Measurements from ENCODE around the gene SYNGR4.
A peak's percentile ranks its signal among the peaks of the same experiment; 100 is the strongest.
"Not testable (repeated sequence)": the region's sequence is repeated elsewhere in the genome, so short reads cannot be mapped to it uniquely, and the experiment has no call there.

Gene SYNGR4, protein sequence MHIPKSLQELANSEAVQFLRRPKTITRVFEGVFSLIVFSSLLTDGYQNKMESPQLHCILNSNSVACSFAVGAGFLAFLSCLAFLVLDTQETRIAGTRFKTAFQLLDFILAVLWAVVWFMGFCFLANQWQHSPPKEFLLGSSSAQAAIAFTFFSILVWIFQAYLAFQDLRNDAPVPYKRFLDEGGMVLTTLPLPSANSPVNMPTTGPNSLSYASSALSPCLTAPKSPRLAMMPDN

DNA sequence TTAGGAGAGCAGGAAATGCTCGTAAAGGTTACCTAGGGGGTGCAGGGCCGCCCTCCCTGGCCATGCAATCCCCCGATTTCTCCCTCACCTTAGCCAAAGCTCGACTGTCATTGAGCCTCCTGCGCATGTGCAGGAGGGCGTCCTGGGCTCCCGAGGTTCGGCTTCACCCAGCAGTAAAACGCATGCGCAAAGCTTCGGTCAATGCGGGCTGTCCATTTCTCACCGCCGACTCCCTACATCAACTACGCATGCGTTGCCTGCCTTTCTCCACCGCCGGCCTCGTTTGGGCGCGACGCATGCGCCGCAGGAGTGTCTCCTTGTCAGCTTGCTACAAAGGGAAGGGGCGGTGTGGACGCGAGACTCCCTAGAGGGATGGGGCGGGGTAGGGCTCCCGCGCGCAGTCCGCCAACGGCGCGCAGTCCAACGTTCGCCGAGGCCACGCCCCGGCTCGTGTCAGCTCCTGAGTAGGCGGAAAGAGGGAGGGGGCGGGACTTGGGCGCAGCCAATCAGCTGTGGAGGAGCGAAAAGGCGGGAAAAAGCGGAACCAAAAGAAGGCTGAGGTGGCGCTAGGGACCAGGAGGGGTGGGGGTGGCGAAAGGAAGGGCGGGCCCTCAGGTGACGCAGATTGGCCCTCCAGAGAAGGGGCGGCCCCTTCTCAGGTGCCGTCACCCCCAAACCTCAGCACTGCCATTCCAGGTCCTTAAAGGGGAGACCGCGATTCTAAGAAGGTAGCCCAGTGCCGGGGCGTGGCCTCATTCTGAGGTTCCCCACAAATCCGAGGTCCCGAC, at the start of gene SYNGR4, which contains the start of gene TMEM143:
SYNGR4 (plus strand) TSS at position 558 of the 788 bp plus-strand sequence. CDS start 1,476 bp downstream, outside the sequence.
TMEM143 (minus strand) TSS at position 131 of the 788 bp plus-strand sequence; CDS start at position 111, 20 bp downstream.
- peak; percentile 100 for DNase-seq

DNA sequence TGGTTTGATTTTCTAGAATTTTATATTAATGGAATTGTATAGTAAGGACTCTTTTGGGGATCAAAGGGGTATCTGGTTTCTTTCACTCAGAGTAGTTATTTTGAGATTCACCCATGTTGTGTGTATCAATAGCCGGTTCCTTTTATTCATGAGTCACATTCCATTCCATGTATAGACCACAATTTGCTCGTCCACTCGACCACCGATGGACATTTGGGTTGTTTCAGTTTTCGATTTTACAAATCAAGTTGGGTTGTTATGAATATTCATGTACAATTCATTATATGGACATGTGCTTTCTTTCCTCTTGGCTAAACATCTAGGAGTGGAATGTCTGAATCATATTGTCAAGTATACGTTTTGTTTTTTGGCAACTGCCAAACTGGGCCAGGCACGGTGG, 48.5 kb upstream of the SYNGR4 start:
- no peak for DNase-seq

DNA sequence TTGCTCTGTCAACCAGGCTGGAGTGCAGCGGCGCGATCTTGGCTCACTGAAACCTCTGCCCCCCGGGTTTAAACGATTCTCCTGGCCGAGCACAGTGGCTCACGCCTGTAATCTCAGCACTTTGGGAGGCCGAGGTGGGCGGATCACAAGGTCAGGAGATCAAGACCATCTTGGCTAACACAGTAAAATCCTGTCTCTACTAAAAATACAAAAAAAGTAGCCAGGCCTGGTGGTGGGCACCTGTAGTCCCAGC, 46.5 kb upstream of the SYNGR4 start:
- DNase-seq, result not testable (repeated sequence)

DNA sequence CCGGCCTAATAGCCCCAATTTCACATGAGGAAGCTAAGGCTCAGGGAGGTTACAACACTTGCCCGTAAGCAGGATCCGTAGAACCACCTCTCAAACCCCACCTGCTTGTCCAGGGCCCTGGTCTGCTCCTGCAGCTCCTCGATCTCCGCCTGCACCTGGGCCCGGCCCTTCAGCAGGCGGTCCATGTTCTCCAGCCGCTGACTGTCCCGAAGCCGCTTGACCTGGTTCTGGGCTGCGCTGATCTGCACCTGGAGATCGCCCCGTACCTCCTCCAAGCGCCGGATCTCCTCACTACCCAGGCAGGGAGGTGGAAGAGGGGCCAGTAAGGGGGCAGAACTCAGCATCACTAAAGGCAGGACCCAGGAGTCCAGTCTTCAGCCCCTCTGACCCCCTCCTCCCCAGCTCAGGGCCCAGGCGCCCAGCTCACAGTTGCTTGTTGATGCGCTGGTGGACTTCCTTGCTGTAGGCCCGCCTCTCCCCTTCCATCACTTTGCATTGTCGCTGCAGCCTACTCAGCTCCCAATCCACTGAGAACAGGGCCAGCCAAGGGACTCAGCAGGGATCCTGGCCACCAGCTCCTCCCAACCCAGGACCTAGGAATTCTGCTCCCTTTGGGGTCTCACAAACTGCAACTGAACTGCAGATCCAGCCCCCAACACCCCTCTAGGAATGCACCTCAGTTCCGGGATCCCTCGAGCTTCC, 45.7 kb upstream of the SYNGR4 start:
- DNase-seq, result no peak

DNA sequence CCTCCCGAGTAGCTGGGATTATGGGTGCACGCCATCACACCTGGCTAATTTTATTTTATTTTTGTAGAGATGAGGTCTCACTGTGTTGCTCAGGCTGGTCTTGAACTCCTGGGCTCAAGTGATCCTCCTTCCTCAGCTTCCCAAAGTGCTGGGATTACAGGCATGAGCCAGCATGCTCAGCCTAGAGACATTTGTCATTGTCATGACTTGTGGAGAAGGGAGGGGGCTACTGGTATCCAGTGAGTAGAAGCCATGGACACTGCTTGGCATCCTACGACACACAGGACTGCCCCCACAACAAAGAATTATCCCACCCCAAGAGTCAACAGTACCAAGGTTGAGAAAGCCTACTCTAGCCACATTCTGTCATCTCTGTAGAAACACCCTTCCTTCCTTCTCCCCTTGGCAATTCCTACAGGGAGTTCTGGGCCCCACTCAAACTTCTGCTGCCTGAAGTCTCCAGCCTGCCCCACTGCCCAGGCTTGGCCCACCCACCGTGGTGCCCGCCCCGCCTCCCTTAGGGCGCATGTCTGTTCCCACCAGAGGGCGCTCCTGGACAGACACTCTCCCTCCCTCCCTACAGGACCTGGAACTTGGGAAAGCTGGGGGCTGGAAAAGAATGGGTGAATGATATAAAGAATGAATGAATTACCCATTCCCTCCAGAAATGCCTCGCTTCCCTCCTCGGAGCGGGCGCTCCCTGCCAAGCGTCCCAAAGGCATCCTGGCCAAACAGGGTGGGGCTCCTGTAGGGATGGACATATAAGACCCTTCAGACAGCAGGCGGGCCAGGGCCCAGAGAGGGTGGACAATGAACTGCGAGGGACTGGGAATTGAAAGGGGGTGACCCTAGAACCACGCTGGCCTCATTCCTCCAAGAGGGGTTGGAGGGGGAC, 44.3 kb upstream of the SYNGR4 start:
- DNase-seq, result peak; percentile 58 to 59

DNA sequence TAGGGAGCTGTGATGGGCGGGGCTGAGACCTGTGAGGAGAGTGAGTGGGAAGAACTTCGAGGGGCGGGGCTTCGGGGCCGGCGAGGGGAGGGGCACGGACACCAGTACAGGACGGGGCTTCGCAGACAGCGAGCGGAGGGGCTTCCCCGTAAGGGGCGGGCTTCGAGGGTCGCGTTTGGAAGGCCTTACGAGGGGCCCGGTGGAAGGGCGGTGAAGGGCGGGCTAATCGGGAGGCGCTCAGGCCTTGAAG, 42.9 kb upstream of the SYNGR4 start:
- DNase-seq, result peak; percentile 90 to 98

DNA sequence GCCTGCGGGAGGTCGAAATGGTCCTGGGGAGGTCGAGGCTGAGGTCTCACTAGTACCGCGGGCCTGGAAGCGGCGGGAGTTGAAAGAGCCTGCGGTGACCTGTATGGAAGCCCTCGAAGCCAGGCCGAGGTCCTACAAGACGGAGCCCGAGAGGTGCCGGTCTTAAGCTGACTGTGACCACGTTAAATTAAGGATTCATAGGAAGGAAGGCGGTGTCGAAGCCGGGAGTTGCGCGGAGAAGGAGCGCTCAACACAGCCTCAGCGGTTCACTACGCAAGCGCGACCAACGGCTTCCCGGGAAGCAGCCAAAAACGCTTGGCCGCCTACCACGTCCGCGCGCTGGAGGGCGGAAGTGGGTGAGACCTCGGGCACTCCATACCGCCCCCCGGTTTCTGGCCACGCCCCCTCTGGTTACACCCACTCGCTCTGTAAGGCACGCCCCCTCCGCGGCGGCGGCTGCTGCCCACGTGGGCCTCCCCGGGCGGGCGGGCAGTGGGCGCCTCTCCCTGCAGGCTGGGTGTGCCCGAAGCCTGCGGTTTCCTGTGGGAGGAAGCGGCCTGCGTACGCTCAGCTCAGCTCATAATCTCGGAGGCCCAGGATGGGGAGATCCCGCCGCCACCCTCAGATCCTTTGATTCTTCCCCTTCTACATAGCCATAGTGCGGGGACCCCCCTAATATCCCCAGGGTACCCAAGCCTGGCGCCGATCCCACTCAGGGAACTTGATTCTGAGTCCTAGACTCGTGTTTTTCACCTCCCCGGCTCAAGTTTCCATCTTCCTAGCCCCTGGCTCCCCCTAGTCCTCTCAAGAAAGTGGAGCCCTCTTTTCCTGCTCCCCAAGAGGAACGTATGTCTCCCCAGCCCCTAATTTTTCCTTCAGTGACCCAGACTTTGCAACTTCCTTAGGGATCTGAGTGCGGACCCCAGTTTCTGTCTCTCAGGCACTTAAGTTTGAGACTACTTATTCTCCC, 42.3 kb upstream of the SYNGR4 start:
- DNase-seq, result peak; percentile 98

DNA sequence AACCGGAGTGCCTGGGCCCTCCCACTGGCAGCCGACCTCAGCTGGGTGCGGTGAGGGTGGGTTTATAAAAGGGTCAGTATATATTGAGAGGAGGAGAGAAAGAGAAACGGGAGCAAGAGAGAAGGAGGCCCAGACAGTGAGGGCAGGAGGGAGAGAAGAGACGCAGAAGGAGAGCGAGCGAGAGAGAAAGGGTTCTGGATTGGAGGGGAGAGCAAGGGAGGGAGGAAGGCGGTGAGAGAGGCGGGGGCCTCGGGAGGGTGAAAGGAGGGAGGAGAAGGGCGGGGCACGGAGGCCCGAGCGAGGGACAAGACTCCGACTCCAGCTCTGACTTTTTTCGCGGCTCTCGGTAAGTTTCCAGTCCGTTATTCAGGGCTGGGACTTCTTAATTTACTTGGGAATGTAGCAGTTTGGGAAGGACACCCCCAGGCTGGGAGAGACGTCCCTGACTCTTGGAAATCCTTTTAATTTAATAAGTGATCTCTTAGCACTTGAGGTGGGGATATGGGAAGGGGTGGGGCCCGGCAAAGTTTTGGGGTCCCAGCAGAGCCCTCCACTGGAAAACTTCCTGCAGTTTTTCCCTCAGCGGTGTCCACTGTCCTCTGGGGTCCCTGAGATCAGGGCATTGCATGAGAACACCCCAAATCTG, 38.8 kb upstream of the SYNGR4 start, which contains the start of gene EMP3:
EMP3 (plus strand) TSS at position 288 of the 646 bp plus-strand sequence. CDS start 1,293 bp downstream, outside the sequence.
- DNase-seq, result no peak

DNA sequence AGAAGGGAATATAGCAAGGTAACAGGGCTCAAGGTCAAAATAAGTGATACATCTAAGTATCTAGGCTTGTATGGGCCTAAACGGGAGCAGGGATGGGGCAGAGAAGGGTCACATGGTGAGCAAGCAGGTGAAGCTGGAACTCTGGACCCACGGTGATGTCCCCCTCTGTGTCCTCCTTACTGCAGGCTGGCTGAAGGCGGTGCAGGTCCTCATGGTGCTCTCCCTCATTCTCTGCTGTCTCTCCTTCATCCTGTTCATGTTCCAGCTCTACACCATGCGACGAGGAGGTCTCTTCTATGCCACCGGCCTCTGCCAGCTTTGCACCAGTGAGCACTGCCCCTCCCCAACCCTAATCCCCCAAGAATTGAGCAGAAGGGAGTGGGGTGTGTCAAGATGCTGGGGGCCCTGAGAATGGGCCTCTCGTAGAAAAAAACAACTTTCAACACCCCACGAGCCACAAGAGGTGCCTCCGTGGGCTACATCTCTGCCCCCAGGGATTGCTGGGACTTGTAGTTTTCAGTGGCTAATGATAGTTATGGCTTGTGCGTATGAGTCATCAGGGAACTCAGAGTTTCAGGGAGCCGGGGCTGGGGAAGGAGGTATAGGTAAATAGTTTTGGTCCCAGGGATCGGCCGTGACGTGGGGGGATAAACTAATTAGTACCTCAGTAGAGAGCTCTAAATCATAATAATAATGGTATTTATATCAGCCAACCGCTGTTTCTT, 34.8 kb upstream of the SYNGR4 start:
- no peak for DNase-seq

DNA sequence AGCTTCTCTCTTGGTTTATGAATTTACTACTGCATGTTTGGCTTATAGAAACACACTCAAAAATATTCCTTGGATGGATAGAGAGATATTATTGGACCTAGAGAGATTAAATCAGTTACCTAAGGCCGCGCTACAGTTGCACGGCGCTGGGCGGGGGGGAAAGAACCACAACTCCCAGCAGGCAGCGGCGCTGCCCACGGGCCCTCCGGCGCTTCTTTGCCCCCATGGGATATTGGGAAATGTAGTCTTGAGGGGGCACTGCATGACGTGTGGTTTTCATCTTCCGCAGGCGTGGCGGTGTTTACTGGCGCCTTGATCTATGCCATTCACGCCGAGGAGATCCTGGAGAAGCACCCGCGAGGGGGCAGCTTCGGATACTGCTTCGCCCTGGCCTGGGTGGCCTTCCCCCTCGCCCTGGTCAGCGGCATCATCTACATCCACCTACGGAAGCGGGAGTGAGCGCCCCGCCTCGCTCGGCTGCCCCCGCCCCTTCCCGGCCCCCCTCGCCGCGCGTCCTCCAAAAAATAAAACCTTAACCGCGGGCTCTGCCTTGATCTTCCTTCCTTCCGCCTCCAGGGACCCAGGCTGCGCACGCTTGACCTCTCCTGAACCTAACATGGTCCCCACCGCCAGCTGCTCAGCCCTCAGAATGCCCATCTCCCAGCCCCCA, 34.0 kb upstream of the SYNGR4 start:
- peak; percentile 77 to 91 for DNase-seq

DNA sequence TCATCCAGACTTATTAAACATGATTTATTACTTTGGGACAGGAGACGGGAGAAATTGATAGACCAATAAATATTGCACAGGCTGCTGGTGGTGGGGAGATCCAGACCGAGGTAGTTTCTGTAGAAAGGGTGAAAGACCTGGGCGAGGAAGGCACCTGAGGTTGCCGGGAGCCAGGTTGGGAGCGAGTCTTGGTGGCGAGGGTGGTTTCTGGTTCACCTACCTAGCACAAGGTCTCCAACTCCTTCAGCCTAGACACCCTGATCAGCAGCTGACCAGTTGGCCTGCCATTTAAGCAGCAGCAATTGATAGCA, 31.9 kb upstream of the SYNGR4 start:
- DNase-seq, result no peak

DNA sequence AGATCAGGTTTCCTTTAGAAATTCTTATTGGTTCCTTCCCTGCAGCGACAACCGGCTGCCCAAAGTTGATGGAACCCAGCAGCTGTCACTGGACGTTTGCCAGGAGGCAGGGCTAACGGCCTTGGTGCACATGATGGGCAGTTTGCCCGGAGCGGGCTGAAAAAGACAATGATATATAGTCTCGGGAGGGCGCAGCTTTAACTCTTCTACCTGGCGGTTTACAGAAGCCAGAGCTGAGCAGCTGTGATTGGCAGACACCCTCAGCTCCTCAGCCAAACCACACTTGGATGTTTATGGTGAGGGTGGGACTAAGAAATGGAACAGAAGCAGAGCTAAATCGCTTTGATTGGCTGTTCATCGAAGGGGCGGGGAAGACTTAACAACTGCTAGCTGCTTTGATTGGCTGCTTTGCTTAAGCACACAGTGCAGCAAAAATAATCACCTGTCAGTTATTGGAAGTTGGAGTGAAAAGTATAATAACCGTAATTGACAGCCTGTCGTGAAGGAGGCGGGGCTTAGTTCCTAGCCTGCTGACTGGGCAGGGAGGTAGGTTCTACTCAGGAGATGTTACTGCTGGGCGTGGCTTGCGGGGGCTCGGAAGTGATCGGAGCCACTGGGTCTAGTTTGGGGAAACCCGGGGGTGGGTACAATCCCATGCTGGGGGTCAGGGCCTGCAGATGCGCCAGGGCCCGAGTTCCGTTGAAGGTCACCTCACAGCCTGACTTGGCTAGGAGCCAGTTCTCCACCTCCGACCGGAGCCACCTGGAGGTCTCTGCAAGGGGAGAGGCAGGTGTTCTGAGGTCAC, 31.3 kb upstream of the SYNGR4 start:
- peak; percentile 99 to 100 for DNase-seq

DNA sequence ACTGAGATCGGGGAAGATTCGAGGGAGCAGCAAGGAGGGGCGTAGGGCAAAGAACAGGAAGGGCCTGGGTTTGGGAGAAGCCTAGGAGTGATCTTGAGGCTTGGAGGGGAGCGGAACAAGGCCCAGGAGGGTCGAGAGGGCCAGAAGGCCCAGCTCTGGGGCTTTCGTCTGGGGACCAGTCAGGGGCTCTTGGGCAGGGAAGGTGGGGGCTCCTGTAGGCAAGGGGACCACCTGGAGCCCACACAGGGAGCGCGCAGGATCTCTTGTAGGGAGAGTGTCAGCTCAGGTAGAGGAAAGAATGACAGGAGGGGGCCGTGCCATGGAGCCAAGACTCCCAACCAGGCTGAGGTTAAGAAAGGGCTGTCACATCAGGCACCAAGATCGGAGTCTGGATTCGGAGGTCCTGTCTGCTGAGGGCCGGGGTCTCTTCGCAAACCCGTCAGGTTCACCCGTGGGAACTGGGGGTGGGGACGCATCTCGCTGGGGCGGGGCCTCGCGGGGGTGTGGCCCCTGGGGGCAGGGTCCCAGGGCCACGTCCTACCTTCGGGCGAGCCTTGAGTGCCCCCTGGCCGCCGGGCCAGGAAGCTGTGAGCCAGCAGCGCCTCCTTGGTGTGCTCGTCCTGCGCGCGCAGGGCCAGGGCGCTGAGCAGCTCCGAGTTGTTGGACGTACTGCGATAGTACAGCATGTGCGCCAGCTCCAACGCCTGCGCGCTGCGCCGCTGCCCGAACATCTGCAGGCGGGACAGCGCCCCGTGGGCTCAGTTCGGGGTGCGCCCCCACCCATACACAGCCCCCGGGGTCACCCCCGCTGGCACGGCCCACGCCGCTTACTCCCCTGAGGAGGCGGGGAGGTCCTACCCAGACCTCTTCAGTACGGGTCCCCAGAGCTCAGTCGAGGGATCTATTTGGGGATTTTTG, 30.4 kb upstream of the SYNGR4 start:
- peak; percentile 90 to 94 for DNase-seq

DNA sequence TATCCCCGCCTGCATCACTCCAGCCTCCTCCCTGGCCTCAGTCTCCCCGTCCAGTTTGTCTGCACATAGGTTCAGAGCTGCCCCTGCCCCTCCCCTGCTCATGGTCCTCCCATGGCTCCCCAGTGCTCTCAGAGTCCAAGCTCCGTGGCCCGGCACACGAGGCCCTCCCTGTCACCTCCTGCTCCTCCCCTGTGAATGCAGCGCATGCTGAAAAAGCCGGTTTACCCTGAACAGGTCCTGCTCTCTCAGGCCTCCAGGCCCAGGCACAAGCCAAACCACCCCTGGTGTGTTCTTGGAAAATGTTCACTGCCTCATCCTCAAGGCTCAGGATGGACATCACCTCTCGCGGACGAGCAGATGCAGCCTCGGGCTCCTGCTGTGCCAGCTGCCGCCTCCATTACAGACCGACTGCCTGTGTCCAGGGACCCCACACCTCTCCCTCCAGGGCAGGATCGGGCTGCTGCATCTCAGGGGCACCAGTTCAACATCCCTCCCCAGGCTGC, 25.9 kb upstream of the SYNGR4 start:
- no peak for DNase-seq

DNA sequence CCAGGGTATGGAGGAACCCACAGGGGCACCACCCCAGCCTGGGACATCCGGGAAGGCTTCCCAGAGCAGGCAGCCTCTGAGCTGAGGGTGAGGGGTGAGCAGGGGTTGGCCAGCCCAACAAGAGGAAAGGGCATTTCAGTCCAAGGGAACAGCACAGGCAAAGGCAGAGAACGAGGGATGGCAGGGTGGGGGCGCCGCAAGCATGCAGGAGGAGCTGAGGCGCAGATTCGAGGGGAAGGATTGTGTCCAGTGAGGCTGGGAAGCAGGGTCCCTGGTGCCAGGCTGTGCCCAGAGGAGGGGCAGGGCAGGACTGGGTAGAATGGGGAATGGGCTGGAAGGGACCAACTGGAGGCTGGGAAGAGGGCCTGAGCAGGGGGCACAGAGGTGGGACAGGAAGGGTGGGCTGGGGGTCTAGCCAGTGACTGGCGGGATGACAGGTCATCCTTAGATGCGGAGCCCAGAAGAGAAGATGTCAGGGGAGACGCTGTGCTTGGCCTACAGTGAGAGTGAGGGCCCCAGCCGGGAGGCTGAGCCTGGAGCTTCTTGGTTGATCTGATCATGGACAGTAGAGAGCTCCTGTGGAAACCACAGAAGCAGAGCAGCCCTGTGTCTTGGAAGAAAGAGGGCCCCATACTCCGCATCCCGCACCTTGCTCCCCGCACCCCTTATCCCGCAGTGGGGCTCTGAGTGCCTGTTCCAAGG, 25.2 kb upstream of the SYNGR4 start:
- no peak for DNase-seq

DNA sequence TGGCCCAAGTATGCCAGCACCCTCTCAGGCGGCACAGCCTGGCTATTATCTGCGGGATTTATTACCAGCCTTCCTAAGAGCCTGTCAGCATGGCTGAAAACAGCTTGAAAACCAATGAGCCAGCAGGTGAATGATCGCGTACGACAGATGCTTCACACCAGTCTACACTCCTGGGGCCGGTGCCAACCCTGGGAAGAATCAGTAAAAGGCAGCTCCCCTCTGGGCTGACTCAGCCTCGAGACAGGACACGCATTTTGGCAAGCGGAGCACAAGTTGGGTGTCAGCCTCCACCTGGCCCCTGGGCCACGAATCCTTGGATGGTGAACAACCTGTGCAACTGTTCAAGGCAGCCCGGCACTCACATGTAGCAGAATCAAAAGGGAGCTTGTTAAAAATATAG, 23.2 kb upstream of the SYNGR4 start:
- DNase-seq, result peak in 1 of 2 experiments; percentile 20
